ENCODE data around the gene ARID3A.

Gene ARID3A

DNA sequence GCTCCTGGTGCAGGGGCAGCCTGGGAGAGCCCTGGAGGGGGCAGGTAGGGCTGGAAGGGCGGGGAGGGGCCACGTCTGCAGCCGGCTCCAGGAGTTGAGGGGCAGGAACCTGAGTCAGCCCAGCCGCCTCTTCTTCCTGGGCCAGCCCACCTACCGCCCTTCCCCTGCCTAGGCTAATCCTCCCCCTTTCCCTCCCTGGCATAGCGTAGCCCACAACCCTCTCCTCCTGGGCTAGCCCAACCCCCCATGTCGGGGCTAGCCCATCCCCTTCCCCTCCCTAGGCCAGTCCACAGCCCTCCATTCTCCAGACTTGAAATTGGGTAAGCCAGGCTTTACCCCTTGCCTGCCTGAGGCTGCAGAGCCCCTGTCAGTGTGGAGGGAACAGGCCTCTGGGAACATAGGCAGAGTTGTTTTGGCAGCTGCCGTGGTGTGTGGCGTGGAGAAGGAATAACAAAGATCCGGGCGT is 37.7 kb downstream of the ARID3A start:
- DNase-seq, result no peak

DNA sequence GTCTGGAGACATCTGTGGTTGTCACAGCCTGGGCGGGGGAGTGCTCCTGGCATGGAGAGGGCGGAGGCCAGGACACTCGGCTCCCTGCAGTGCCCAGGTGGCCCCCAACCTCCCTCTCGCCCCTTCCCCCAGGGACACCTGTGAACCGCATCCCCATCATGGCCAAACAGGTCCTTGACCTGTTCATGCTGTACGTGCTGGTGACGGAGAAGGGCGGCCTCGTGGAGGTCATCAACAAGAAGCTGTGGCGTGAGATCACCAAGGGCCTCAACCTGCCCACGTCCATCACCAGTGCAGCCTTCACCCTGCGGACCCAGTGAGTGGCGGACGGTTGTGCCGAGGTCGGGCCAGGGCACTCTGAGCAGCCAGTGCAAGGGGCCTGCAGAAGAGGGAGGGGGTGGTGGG is 38.3 kb downstream of the ARID3A start:
- DNase-seq, result no peak

DNA sequence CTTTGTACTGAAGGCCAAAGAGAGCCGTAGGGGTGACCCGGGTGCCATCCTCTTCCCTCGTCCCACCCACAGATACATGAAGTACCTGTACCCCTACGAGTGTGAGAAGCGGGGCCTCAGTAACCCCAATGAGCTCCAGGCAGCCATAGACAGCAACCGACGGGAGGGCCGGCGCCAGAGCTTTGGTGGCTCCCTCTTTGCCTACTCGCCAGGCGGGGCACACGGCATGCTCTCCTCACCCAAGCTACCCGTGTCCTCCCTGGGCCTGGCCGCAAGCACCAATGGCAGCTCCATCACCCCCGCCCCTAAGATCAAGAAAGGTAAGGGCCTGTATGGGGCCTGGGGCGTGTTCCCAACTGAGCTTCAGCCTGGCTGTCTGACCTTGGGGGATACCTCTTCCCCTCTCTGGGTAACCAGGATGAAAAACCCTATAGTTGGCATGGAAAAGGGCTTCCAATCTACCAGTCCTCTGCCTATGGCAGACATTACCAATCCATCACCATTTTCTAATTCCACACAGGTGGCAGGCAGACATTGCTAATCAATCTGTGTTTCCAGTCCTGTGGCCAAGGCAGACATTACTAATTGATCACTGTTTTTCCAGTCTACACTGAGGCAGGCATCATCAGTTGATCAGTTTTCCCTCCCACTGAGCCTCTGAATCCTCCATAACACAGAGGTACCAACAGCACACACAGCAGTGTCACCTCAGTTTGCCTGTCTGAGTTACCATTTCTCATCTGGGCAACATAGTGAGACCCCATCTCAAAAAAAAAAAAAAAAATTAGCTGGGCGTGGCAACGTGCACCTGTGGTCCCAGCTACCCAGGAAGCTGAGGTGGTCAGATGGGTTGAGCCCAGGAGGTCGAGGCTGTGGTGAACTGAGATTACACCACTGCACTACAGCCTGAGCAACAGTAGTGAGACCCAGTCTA is 39.2 kb downstream of the ARID3A start:
- DNase-seq, result no peak

GRCh38 chr19:966485-967088 is 40.8 kb downstream of the ARID3A start:
- no peak for DNase-seq

GRCh38 chr19:970695-971094 is 44.9 kb downstream of the ARID3A start:
- no peak for DNase-seq

DNA sequence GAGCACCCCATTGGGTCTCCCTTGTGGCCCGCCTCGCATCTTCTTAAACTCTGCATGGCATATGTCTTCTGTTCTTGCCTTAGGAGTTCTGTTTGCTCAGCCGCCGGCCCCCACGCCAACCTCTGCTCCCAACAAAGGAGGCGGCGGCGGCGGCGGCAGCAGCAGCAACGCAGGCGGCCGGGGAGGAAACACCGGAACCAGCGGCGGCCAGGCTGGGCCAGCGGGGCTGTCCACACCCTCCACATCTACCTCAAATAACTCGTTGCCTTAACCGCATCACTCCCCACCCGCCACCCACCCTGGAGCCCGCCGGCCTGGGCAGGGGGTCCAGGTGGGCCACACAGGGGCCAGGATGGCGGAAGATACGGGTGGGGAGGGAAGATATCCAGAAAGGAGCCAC is 46.0 kb downstream of the ARID3A start:
- no peak for DNase-seq

DNA sequence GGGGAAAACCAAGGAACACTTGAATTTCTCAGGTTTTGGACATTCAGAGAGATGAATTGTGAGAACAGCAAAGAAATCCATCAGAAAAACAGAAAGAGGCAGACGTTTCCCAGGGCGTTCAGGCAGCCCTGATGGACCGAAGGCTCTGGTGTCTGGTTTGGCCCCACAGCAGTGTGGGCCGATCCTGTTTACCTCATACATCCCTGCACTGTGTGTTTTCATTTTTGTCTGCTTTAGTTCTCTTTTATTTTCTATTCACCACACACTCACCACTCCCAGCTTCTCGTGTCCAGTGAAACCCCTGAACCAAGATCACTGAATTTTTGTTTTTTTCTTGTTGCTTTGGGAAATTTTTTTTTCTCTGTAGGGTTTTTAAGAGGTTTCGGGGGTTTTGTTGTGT is 46.4 kb downstream of the ARID3A start:
- DNase-seq, result no peak

DNA sequence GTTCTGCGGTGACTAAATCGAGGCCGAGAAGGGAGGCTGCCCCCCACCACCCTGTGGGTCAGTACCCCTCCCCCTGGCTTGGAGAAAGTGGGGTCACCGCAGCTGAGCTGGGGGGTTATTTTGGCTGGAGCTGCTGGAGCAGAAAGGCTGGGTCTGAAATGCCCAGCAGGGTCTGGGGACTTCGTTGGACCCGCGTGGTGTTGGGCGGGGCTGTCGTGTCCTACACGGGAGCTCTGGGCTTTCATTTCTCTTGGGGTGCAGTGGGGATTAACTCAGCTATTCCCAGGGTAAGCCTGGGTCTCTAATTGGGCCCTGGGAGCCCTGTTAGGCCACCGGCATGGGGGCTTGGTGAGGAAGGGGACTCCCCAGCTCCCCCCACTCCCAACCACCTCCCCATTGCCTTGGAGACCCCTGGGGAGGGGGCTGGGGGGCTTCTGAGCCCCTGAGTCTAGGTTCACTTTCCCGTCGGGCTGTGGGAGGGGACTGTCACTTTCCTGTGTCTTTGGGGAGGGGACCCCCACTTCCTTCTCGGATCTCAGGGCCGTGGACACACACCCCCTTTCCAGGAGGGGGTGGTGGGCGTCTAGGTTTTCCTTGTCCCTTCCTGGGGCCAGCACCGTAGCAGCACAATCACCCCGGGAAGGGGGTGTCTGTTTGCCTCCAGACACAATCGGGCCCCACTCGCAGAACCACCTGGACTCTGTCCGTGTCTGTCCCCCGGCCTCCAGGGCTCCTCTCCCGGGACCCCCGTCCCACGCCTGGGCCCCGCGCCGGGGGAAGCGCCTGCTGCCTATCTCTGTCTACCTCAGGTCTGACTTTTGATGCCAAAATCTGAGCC is 48.1 kb downstream of the ARID3A start:
- DNase-seq, result no peak

DNA sequence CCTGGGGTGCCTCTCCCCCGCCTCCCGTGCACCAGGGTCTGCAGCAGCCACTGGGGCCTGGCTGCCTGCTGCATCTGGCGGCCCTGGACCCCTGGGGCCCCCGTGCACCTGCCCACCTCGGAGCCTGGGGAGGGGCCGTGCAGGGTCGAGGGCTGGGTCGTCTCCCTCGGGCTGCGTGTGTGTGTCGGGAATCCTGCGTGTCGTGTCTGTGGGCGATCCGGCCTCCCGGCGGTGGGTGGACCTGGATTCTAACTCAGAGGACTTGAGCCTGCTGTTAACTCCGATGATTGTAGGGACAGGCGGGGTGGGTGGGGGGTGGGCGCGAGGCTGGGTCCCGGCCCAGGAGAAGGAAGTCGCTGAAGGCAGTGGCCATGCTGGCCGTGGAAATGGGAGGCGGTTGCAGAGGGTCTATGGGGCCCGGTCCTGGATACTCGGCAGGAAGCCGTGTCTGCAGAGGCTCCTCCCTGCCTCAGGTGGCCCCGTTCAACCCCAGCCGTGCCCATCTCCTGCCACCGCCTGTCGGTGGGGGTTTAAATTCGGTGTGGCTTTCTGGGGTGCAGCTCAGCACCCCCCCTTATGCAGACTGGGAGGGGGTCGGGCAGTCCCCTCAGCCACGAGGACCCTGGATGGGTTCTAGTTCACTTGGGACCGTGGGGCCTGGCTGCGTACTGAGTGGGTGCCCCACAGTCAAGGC is 48.9 kb downstream of the ARID3A start:
- DNase-seq, result no peak

- DNase-seq, result no peak
Observed at GRCh38 chr19:976476-976875, 50.6 kb downstream of the ARID3A start.

- no peak for DNase-seq
Observed at GRCh38 chr19:977058-977464, 51.2 kb downstream of the ARID3A start.

- no peak for DNase-seq
Observed at GRCh38 chr19:979318-979741, 53.5 kb downstream of the ARID3A start.

DNA sequence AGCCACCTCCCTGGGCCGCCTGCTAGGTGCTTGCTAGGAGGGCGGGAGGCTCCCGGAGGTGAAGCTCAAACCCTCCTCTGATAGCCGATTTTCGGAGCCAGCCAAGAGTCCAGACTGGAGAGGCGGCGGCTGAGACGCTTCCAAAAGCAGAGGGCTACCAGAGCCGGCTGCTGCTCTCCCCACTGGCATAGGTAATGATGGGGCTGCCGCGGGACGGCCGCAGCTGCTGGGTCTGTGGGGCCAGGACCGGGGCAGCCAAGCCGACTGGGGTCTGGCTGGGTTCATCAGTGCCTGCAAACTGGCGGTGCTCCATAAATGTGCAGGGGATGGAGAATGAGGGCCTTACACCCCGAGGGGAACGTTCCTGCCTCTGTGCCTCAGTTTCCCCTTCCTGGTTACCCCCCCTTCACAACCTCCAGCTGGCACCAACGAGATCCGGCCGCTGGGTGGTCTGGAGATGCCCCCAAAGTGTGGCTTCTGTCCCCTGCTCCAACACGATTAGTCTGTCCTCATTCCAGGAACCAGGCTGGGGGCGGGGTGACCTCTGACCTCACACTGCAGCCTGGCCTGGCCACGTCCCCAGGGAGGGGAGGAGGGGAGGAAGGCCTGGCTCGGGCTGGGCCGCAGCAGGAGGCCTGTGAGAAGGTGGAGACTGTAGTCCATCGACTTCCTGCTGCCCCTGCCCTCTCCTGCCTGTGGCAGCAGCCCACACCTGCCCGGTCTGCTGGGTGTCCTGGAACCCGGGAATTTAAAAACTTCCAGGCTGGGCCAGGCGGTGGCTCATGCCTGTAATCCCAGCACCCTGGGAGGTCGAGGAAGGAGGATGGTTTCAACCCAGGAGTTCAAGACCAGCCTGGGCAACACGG is 54.5 kb downstream of the ARID3A start:
- peak; percentile 17 for DNase-seq

GRCh38 chr19:982567-983170 is 56.8 kb downstream of the ARID3A start:
- peak; percentile 82 for DNase-seq

- peak; percentile 96 for DNase-seq
Observed at GRCh38 chr19:984165-984967, 58.5 kb downstream of the ARID3A start, which contains the start of gene WDR18. Gene WDR18 (plus strand): TSS chr19:984345. CDS start chr19:984354, 9 bp downstream.

DNA sequence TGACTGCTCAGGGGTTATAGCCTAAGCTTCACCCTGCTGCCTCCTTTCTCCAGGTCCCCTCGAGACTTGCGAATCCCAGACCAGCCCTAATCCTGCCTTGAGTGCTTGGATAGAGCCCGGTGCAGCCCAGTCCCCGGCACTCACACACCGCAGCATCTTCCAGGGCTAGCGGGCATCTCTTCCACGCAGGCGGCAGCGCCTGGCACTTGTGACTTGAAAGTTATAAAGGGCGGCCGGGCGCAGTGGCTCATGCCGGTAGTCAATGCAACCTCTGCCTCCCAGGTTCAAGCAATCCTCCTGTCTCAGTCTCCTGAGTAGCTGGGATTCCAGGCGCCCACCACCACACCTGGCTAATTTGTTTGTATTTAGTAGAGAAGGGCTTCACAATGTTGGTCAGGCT is 60.2 kb downstream of the ARID3A start:
- no peak for DNase-seq

GRCh38 chr19:988081-988480 is 62.2 kb downstream of the ARID3A start:
- no peak for DNase-seq

- no peak for DNase-seq
Observed at GRCh38 chr19:988510-988909, 62.7 kb downstream of the ARID3A start.

- DNase-seq, result no peak
Observed at GRCh38 chr19:989381-990081, 63.7 kb downstream of the ARID3A start.
